HK-2 (cell line): ENCODE data around the gene MEGF6.
A peak's percentile ranks its signal among the peaks of the same experiment; 100 is the strongest.

Experiments
- DNase-seq: peaks from one replicate; pipeline ENCODE4 v3.0.0-alpha.2; 2018; ENCODE audit not compliant: unreplicated experiment

Gene MEGF6

GRCh38 chr1:3459051-3459908 lies 152.0 kb downstream of the MEGF6 start:
- peak; percentile 69 for DNase-seq

DNA sequence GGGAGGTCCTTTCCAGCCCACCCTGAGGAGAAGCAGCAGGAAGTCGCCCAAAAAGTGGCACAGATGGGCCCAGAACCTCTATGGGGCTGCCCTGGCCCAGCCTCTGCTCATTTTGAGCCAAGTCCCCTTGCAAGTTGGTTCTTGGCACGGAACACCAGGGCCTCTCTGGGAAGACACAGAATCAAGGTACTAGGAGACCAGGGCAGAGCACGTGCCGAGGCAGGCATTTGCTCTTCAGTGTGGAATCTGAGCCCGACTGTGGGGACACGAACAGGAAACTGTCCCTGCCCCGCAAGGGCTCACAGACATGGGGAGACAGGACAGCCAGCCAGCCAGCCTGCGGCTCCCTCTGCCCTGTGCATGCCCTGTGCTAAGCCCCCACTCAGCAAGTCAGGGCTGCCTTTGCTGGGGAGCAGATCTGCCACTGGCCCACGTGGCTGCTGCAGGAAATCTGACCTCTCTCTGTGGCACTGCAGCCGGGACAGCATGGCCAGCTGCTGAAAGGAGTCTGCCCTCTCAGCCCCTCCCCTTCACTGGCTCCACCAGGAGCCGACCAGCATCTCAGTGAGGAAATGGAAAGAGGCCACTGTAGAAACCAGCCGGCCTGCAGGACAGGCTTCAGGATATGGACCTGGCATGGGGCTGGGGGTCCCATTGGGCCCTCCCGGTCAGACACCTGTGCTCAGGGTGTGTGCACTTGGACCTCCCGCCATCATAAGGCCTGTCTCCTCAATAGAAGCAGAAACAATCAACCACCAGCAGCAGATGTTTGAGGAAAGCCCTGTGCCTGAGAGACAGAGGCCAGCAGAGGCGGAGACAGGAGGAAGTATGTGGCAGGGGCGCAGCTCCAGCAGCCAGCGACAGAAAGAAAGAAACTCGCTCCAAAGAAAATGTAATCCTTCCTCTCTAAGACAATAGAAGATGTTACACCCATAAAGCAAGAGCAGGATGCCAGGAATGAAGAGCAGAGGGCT lies 153.1 kb downstream of the MEGF6 start:
- DNase-seq, result no peak

DNA sequence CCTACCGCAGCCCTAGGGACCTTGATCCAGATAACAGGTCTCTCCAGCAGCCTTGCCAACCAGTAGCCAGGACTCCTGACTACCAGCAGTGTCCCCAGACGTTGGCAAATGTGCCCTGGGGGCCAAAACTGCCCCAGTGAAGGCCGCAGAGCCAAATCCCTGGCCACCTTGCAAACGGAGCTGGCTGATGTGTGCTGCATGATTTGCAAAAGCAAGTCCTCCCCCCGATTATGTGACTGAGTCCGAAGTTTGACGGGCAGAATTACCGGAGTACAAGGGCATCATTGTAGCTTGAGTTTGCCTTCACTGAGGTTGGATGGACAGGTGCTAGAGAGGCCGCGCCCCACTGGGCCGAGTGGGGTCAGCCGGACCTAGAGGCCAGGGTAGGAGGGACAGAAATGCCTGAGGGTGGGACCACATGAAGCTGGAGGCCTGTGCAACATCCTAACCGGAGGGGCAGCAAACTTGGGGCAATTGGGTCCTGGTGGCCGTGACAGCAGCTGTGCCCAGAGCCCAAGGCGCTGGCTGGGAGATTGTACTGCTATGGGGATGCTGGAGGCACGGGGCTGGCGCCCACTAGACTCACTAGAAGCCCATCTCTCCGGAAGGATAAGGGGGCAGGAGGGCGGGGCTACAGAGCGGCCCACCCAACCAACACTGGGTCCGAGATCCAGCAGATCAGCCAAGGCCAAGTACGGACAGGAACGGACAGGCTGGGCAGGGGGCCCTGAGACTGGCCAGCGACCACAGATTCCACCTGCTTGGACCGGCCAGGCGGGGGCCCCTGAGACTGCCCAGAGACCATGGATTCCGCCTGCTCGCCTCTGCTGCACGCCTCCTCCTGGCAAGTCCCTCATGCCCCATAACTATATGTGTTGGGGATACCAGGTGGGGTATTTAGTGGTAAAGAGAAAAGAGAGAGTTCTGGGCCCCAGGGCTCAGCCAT lies 154.1 kb downstream of the MEGF6 start:
- no peak for DNase-seq

GRCh38 chr1:3456449-3456963 lies 154.8 kb downstream of the MEGF6 start:
- no peak for DNase-seq

DNA sequence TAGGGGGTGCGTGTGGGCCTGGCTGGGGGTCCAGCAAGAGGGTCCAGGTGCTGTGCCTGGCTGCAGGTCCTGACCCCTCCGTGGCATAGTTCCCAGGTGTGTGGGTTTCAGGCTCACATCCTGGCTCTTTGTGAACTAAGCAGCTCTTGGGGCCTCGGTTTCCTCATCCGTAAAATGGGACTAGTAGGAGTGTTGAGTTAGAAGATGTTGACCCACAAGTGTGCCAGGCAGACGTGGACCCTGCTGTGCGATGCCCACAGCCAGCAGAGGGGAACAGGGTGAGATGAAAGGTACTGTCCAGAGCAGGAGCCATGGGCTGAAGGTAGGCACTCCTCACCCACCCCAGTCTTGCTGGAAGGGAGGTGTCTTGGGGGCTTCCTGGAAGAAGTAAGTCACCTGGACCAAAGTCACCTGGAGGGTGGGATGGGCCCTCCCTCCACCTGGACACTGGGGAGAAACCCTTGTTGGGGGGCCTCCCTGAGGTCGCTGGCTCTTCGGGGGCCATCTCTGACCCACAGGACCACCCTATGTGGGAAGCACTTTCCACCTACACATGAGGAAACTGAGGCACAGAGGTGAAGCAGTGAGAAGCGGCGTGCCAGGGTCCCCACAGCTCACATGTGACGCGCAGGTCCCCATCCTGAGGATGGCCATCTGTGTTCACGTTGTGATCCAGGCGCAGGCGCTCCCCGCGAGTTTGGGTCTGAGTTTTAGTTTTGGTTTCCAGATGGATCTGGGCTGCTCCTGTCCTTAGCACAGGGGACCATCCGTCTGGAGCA lies 155.4 kb downstream of the MEGF6 start:
- DNase-seq, result no peak

DNA sequence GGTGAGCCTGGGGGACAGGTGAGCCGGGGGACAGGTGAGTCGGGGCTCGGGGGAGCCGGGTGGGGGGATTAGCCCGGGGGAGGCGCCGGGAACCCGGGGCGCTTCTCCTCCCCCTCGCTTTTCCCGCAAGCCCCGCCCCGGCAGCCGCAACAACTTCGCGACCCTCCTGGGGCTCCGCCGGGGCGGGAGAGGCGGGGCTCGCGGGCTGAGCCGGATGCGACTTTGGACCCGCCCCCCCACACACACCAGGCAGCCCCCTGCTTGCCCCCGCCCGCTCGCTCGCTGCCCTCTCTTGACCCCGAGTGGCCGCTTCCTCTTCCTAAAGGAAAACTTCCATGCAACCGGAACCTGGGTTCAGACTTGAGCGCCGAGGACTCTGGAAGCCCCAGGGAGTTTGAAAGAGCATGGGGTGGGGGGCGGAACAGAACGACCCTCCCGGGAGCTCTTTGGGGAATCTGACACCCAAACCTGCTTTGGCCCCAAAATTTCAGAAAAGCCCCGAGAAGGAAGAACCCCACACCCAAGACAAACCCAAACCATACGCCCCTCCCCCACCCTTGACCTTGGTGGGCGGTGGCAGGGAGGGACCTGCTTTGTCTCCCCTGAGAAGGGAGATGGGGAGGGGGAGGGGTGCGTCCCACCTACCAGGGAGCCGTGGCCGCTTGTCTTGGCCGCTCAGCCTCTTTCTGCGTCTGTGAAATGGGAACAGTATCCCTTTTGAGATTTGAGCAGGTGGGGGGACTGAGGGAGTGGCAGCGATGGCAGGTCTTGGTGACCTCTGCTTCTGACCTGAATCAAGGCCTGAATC lies 156.3 kb downstream of the MEGF6 start:
- DNase-seq, result peak; percentile 72

DNA sequence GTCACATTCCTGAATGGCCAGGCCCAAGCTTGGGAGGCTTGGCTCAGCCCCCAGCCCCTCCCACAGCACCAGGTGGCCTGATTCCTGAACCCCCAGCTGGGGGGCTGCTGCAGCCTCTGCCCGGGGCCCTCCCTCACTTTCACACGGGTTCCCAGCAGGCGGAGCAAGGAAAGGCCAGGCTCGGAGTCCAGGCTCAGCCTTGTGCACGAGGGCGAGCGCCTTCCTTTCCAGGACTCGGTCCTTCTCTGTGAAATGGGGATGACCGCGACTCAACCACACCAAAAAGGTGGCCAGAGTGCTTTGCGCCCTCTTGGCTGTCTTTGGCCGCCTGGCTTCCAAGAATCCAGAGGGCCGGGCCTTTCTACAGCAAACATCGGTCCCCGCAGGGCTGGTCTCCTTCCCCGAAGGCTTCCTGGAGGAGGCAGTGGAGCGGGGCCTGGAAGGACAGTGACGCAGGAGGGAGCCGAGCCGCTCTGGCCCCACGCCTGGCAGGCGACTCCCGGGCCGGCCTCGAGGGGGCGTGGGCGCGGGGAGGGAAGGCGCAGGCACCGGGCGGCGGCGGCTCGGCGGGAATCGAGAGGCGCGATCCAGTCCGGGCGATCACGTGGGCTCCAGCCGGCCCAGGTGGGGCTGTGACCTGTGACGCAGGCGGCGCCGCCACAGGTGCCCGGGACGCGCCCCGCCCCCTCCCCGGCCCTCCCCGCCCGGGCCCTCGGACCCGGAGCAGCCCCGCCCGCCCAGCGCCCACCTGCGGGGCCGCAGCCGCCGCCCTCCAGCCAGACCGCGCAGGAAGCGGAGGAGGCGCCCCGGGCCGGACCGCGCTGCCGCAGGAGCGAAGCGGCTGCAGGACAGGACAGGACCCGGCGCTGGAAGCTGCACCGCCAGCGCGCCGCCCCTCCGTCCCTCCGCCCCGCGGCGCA lies 157.2 kb downstream of the MEGF6 start, which contains the start of gene ARHGEF16:
TSS of gene ARHGEF16 (plus strand) at position 775 of the 920 bp plus-strand sequence. CDS start 8,420 bp downstream, outside the sequence.
- DNase-seq, result peak; percentile 88

DNA sequence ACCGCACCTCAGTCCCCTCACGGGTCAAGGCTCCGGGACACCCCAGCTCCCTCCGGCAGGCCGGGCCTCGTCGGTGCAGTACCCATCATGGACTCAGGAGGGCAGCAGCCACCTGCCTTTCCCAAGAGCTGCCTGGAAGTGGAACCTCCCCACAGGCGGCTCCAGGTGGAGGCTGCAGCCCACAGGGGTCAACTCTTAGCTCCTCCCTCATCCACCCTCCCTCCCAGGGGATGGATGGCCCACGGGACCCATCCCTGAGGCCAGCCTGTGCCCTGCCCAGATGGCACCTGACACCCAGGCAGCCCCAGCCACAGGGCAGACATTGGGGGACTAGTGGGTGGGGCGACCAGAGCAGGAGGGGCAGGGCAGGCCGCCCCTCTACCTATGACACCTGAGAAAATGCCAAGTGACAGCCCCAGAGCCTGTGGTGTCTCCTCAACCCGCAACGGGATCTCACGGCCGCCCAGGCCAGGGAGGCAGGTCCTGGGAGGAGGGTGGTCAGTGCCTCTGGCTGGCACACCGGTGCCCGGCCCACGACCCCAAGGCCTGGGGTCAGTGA lies 158.0 kb downstream of the MEGF6 start:
- DNase-seq, result peak; percentile 89

DNA sequence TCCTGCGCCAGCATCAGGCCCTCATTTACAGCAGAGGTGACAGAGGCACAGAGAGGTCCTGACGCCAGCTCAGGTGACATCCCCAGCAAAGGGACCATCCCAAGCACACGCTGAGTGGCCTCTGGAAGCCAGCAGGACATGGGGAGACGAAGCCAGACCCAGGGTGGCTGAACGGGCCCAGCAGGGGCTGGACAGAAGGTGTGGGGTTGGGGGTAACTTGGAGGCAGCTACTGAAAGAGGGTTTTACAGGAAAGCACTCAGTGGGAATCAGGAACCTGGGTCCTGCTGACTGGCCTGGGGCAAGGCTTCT lies 158.5 kb downstream of the MEGF6 start:
- DNase-seq, result no peak

- DNase-seq, result no peak
Observed at GRCh38 chr1:3451994-3452865, 159.1 kb downstream of the MEGF6 start.

DNA sequence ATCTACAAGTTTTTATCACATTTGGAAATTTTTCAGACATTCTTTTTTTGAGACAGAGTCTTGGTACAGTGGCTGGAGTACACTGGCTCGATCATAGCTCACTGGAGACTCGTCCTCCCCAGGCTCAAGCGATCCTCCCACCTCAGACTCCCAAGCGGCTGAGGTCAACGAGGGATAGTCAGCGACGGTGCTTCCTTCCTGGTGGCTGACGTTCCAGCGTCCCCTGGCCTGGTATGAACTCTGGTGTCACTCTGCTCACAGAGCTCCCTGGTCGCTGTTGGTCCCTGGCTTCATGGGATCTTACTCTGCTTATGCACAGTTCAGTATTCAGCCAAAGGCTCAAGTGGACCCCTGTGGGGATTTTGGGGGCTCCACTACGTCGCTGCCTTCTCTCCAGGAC lies 160.3 kb downstream of the MEGF6 start:
- DNase-seq, result no peak

GRCh38 chr1:3450202-3450863 lies 161.0 kb downstream of the MEGF6 start:
- DNase-seq, result no peak

DNA sequence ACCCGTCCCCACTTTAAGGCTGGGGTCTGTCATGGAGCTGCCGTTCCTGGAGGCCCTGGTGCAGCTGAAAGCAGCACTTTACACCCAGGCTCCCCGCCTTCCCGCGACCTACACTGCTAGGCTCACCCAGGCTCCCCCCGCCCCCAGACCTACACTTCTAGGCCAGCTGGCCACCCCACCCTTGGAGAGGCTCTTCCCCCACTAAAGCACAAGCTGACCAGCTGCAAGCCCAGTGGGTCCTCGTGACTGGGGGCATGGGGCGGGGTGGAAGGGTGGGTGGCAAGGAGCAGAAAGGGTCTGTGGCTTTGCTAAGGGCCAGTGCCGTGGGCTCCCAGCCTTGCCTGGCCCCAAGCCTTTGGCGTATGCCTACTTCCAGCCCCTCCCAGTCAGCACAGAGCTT lies 166.6 kb downstream of the MEGF6 start:
- DNase-seq, result no peak

GRCh38 chr1:3444298-3444697 lies 167.0 kb downstream of the MEGF6 start:
- no peak for DNase-seq

DNA sequence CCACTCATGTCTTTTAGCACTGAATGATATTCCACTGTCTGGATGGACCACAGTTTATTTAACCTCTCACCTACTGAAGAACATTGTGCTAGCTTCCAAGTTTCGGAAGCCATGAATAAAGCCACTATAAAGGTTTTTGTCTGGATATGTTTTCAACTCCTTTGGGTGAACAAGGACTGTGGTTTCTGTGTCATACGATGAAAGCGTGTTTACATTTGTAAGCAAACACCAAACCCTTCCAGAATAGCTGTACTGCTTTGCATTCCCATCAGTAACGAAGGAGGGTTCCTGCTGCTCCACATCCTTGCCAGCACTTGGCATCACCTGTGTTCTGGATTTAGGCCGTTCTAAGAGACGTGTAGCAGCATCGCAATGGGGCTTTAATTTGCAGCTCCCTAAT lies 167.5 kb downstream of the MEGF6 start:
- no peak for DNase-seq

DNA sequence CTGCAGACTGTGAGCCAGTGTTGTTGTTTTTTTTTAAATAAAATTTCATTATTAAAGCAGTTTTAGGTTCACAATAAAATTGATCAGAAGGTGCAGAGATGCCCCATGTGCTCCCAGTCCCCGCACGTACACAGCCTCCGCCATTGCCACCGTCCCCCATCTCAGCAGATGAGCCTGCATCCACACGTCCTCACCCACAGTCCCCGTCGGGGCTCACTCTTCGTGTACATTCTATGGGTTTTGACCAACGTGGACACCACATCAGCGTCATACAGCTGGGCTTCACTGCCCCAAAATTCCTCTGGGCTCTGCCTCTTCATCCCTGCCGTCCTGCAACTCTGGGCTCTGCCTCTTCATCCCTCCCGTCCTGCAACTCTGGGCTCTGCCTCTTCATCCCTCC lies 168.4 kb downstream of the MEGF6 start:
- no peak for DNase-seq

GRCh38 chr1:3442331-3442730 lies 169.0 kb downstream of the MEGF6 start:
- no peak for DNase-seq
